Heart left ventricle (tissue), 13 donors: ENCODE measurements around the gene VSTM2L.

Source experiments
- CTCF ChIP-seq, 12 donors: fragments of 200-600 bp; sonication (generic) in 4 of 12; IDR thresholded peaks; one replicate each; pipeline versions ENCODE4 v1.5.0 to v1.8.0; 2018 to 2022; ENCODE audit warnings: antibody characterized with exemption in 12 of 12, mild to moderate bottlenecking in 5 of 12
- POLR2A ChIP-seq, 2 donors: fragments of 450-650 bp; IDR thresholded peaks; one replicate each; pipeline ENCODE4 v1.6.1; 2017; ENCODE audit warnings: antibody characterized with exemption in 2 of 2, mild to moderate bottlenecking in 2 of 2, moderate library complexity in 2 of 2
- donor health status: ischemic (EF 13 %, LVEDD 7.1; RV severe dilation, severe dysfunction).
- donor health status: DM: no; HTN: yes; CAD: no.
- donor health status: DM: no; HTN: no; CAD: no.
- donor health status: ischemic (EF 25% LVEDD 6.9; RV normal size, moderate dysfunction).
- donor health status: ischemic (EF 25% LVEDD 5.7; RV mildly dilated, moderate dysfunction).
- donor health status: ischemic (EF 35%, LVEDD 5.7; RV mildly dilated, moderate dysfunction).
- donor health status: nonischemic (EF 11% LVEDD 7.7; RV severe dilation, severe dysfunction).
- donor health status: DM: yes; HTN: yes; CAD: no.
- donor health status: PGD.
- donor health status: ischemic (EF 29% LVEDD 5.4; RV normal size, mild dysfunction).
- donor health status: nonischemic (EF 23%, LVEDD 6.1; RV moderate dilation, normal function).

- TF ChIP-seq CTCF (IDR thresholded peaks at IDR 0.05): no peak
- TF ChIP-seq POLR2A (IDR thresholded peaks at IDR 0.05): no peak
These were observed 30.8 kb upstream of the VSTM2L start for GRCh38 chr20:37872161-37872560.
